Adrenal gland (tissue), 12 donors: ENCODE measurements around the gene SETBP1. TPM values are rescaled to one million over a fixed set of nuclear protein-coding genes. Genes with fewer than 3 reads are reported as not detected.

Experiments used
- DNase-seq, 7 donors: peaks; one replicate each; pipeline ENCODE4 v3.0.0-alpha.2; 2019 to 2020
- H3K27ac ChIP-seq, 5 donors: fragments of 200-600 bp; sonication (generic) in 4 of 5; 1 replicate in 3 of 5; 2 replicates in 2 of 5; pipeline versions ENCODE4 v1.5.1 to v1.8.0; 2016 to 2020; ENCODE audit warnings: mild to moderate bottlenecking in 1 of 5
- H3K27me3 ChIP-seq: fragments of 200-600 bp; 2 replicates; pipeline ENCODE4 v1.8.0; 2021
- H3K36me3 ChIP-seq, 2 donors: fragments of 200-600 bp; replicated peaks in 1 of 2; 1 replicate in 1 of 2; 2 replicates in 1 of 2; pipeline versions ENCODE4 v1.5.1 to v1.8.0; 2018 to 2022
- H3K4me1 ChIP-seq, 2 donors: fragments of 200-600 bp; replicated peaks in 1 of 2; 1 replicate in 1 of 2; 2 replicates in 1 of 2; pipeline versions ENCODE4 v1.5.1 to v1.8.0; 2018 to 2021
- H3K4me3 ChIP-seq, 4 donors: fragments of 200-600 bp; sonication (generic) in 3 of 4; one replicate each; pipeline ENCODE4 v1.5.1; 2016 to 2018
- H3K9me3 ChIP-seq, 3 donors: fragments of 200-600 bp; sonication (generic) in 1 of 3; replicated peaks in 1 of 3; 1 replicate in 2 of 3; 2 replicates in 1 of 3; pipeline versions ENCODE4 v1.5.1 to v1.8.0; 2016 to 2021
- CTCF ChIP-seq, 6 experiments: fragments of 450-650 bp in 4 of 6; fragments of 200-600 bp in 2 of 6; sonication (generic) in 1 of 6; IDR thresholded peaks; 1 replicate in 5 of 6; 2 replicates in 1 of 6; pipeline versions ENCODE4 v1.5.1 to v1.8.0; 2016 to 2021; ENCODE audit warnings: antibody characterized with exemption in 6 of 6, mild to moderate bottlenecking in 2 of 6, moderate library complexity in 1 of 6
- POLR2A ChIP-seq, 2 donors: fragments of 450-650 bp; IDR thresholded peaks; one replicate each; pipeline ENCODE4 v1.6.1; 2017; ENCODE audit warnings: antibody characterized with exemption in 2 of 2, mild to moderate bottlenecking in 2 of 2, moderate library complexity in 1 of 2
- WGBS, 4 donors: extraction: QIAGEN DNeasy Blood & Tissue Kit in 2 of 4; methylation state at CpG; one replicate each; pipeline versions ENCODE4 v1.1.5 to v1.1.7; 2013 to 2017; 5-methylcytosine and 5-hydroxymethylcytosine counted together
- intact Hi-C, 2 donors: fragments of 100-400 bp; cut with DNase I; formaldehyde crosslinking; loops; one replicate each; pipeline versions ENCODE4 v1.14.1 to v1.15.0; 2022 to 2023
- polyA plus RNA-seq, 3 donors: library from polyadenylated mRNA; stranded (reverse); fragments of 200-250 nt in 2 of 3; fragments of 350-450 nt in 1 of 3; fragmentation: Illumina TruSeq in 1 of 3; extraction: RNeasy Lipid Tissue Mini Kit (QIAGEN cat#74804) in 1 of 3; gene quantifications; one replicate each; pipeline ENCODE4 v1.2.3, GENCODE V29; 2013 to 2014
- total RNA-seq, 9 donors: library from RNA; depleted of rRNA in 4 of 9; stranded (reverse); fragments of >200 nt in 4 of 9; fragments of 120-200 nt in 1 of 9; fragmentation: NEBNext Ultra II Directional in 1 of 9; extraction: Animal tissue kit (Norgen Biotek cat#: 25700) in 1 of 9; gene quantifications; one replicate each; pipeline versions ENCODE4 v1.1.0 to v1.2.4, GENCODE V29; 2013 to 2023
- donor health status: healthy with polysubstance abuse.
- donor health status: Bipolar disorder and iron deficiency.
- donor health status: DM: yes; HTN: yes; CAD: no.
- donor health status: DM: no; HTN: no; CAD: no.
- donor health status: DM: no; HTN: no; CAD: no.
- donor health status: DM: yes; HTN: yes; CAD: no.

The SETBP1 gene
- total and polyA plus RNA-seq, 12 donors, result 1.2 to 18.0 (median 9.4) TPM

GRCh38 chr18:44885507-44885906 is 204.8 kb downstream of the SETBP1 start:
- Histone ChIP-seq H3K4me1 (no peaks in the 10 kb centered on the region), H3K27me3 (no peaks in the 10 kb centered on the region), H3K9me3 (no peaks in the 10 kb centered on the region), H3K36me3 (no peaks in the 10 kb centered on the region), H3K27ac (no peak overlapping the region), H3K4me3 (no peak overlapping the region)
- intact Hi-C loops, result no loop called here
- WGBS, 4 donors, result 52 to 78% (median 74%) methylated on average over 4 of the region's 4 CpGs
- TF ChIP-seq CTCF (IDR thresholded peaks at IDR 0.05), result no peak
- no peak for TF ChIP-seq POLR2A (IDR thresholded peaks at IDR 0.05)
- DNase-seq, result no peak

- Histone ChIP-seq H3K27me3 (no peaks in the 10 kb centered on the region), H3K9me3 (no peaks in the 10 kb centered on the region), H3K4me1 (no peaks in the 10 kb centered on the region), H3K36me3 (no peaks in the 10 kb centered on the region), H3K27ac (no peak overlapping the region), H3K4me3 (no peak overlapping the region)
- TF ChIP-seq CTCF (IDR thresholded peaks at IDR 0.05) (no peak), POLR2A (IDR thresholded peaks at IDR 0.05) (no peak)
- intact Hi-C loops, result no loop called here
- DNase-seq, result no peak
Measured at GRCh38 chr18:44887227-44887631, 206.5 kb downstream of the SETBP1 start.

GRCh38 chr18:44889111-44889510 is 208.4 kb downstream of the SETBP1 start:
- intact Hi-C loops, result no loop called here
- H3K4me1 ChIP-seq, result no peaks in the 10 kb centered on the region
- no peak for DNase-seq
- H3K27me3 ChIP-seq, result no peaks in the 10 kb centered on the region
- no peaks in the 10 kb centered on the region for H3K36me3 ChIP-seq
- TF ChIP-seq CTCF (IDR thresholded peaks at IDR 0.05) (no peak), POLR2A (IDR thresholded peaks at IDR 0.05) (no peak)
- H3K27ac ChIP-seq, result peak overlapping the region in 1 of 5 donors; percentile 2
- H3K4me3 ChIP-seq, result no peak overlapping the region
- WGBS, 4 donors, result 28 to 35% (median 35%) methylated on average over 1 of the region's 1 CpG
- no peaks in the 10 kb centered on the region for H3K9me3 ChIP-seq

GRCh38 chr18:44893045-44893706 is 212.5 kb downstream of the SETBP1 start:
- no peaks in the 10 kb centered on the region for H3K9me3 ChIP-seq
- whole genome bisulfite sequencing, 4 donors, result 74 to 75% (median 75%) methylated on average over 4 of the region's 4 CpGs
- intact Hi-C loops, result no loop called here
- no peak overlapping the region for H3K4me3 ChIP-seq
- DNase-seq, result no peak
- H3K27me3 ChIP-seq, result no peaks in the 10 kb centered on the region
- no peaks in the 10 kb centered on the region for H3K36me3 ChIP-seq
- no peak overlapping the region for H3K27ac ChIP-seq
- no peak for TF ChIP-seq POLR2A (IDR thresholded peaks at IDR 0.05)
- TF ChIP-seq CTCF (IDR thresholded peaks at IDR 0.05), result no peak
- H3K4me1 ChIP-seq, result no peaks in the 10 kb centered on the region
